Measurements from ENCODE around the gene RNF215. TPM values are rescaled to one million over a fixed set of nuclear protein-coding genes. Genes with fewer than 3 reads are reported as not detected.
A peak's percentile ranks its signal among the peaks of the same experiment; 100 is the strongest.

RNF215 gene
- total and polyA plus RNA-seq, 7 experiments from 2014 or later = 0.08 to 10.8 (median 4.9) TPM

DNA sequence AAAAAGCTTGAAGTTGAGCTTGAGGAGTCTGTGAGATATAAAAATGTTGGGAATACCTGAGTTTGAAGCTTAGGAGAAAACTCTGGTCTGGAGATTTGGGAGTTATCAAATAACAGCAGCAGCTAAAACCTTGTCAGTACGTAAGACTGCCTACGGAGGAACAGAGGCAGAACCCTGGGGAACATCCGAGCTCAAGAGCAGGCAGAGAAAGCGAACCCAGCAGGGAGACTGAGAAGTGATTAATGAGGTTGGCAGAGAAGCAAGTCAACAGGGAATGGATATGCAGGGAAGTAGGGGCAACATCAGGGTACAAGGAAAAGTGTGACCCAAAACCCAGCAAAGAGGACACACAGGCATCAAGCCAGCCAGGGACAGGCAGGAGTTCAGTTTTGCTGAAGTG, 25.8 kb upstream of the RNF215 start:
- H3K4me3 ChIP-seq (ENCODE audit: low read length) = no peak overlapping the region
- peaks cover 0 to 2% (median 0%) of the 10 kb centered on the region in 11 donors for H3K9me3 Mint-ChIP-seq
- H3K36me3 ChIP-seq (ENCODE audit: control insufficient read depth in 2 of 3, insufficient read depth in 3 of 3, low read length in 3 of 3) = peaks cover 1 to 58% (median 6%) of the 10 kb centered on the region in 3 experiments
- intact Hi-C loops (cut with micrococcal nuclease) = no loop called here
- H3K27me3 Mint-ChIP-seq = no peaks in the 10 kb centered on the region
- peak overlapping the region; percentile 62 for H3K27ac ChIP-seq (ENCODE audit: low read depth, low read length)
- H3K36me3 Mint-ChIP-seq = peaks cover 8 to 49% (median 34%) of the 10 kb centered on the region in 5 donors
- no peak for ATAC-seq
- peak overlapping the region in 9 of 10 donors; percentile 23 to 77 (median 65) for H3K4me3 Mint-ChIP-seq
- peaks cover 0 to 38% of the 10 kb centered on the region in 2 donors for H3K4me1 ChIP-seq (ENCODE audit: control insufficient read depth in 2 of 2, insufficient read depth in 2 of 2, low read length in 2 of 2)
- ChIA-PET CTCF (interaction anchor here (0.8 to 3.0 kb wide), 6 partner anchors 11 to 123 kb away, joined by 3 to 19 read pairs (median 4); partner anchors contain the start of gene CASTOR1), POLR2A (interaction anchor here (0.6 to 8.4 kb wide), 3 partner anchors 11 to 861 kb away, joined by 4 to 90 read pairs (median 52); partner anchors contain the start of genes MTFP1 and SEC14L2)
- H3K27ac Mint-ChIP-seq = peak overlapping the region in 8 of 9 donors; percentile 68 to 99 (median 93)
- DNase-seq = no peak
- peaks cover 22 to 65% (median 56%) of the 10 kb centered on the region in 7 donors for H3K4me1 Mint-ChIP-seq
- no peaks in the 10 kb centered on the region for H3K27me3 ChIP-seq (ENCODE audit: control insufficient read depth in 2 of 2, insufficient read depth in 2 of 2, low read length in 2 of 2)
- H3K9me3 ChIP-seq (ENCODE audit: control insufficient read depth in 2 of 3, low read length in 3 of 3) = no peaks in the 10 kb centered on the region

DNA sequence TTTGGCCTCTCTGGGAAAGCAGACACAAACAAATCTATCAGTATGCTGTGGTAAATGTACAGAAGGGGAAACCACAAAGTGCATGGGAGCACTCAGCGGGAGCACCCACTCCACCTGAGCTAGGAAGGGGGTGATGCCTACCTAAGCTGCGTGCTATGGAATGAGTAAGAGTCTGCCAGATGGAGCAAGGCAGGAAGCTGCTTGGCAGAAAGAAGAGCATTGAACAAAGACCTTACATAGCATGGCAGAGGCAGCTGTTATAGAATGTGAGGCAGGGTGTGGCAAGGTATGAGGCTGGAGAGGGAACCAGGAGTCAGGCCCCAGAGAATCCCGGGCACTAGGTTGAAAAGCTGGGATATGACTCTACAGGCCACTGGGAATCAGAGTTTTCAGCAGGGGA, 24.6 kb upstream of the RNF215 start:
- Mint-ChIP-seq H3K27me3 (no peaks in the 10 kb centered on the region), H3K4me1 (peaks cover 22 to 62% (median 55%) of the 10 kb centered on the region in 7 donors), H3K4me3 (peak overlapping the region in 3 of 10 donors; percentile 23 to 55 (median 29)), H3K27ac (peak overlapping the region in 8 of 9 donors; percentile 69 to 96 (median 88)), H3K9me3 (peaks cover 0 to 2% (median 0%) of the 10 kb centered on the region in 11 donors), H3K36me3 (peaks cover 8 to 44% (median 24%) of the 10 kb centered on the region in 5 donors)
- DNase-seq = peak in 1 of 9 donors; percentile 8
- ATAC-seq = no peak
- no peaks in the 10 kb centered on the region for H3K27me3 ChIP-seq (ENCODE audit: control insufficient read depth in 2 of 2, insufficient read depth in 2 of 2, low read length in 2 of 2)
- ChIA-PET CTCF (interaction anchor here (0.6 to 2.1 kb wide), 5 partner anchors 12 to 122 kb away, joined by 3 to 8 read pairs (median 4); partner anchors contain the start of gene CASTOR1), POLR2A (interaction anchor here (0.6 to 8.4 kb wide), 3 partner anchors 12 to 355 kb away, joined by 3 to 90 read pairs (median 52); partner anchors contain the start of genes MTFP1 and SEC14L2)
- H3K9me3 ChIP-seq (ENCODE audit: control insufficient read depth in 2 of 3, low read length in 3 of 3) = no peaks in the 10 kb centered on the region
- H3K4me1 ChIP-seq (ENCODE audit: control insufficient read depth in 2 of 2, insufficient read depth in 2 of 2, low read length in 2 of 2) = peaks cover 0 to 38% of the 10 kb centered on the region in 2 donors
- H3K36me3 ChIP-seq (ENCODE audit: control insufficient read depth in 2 of 3, insufficient read depth in 3 of 3, low read length in 3 of 3) = peaks cover 0 to 57% (median 6%) of the 10 kb centered on the region in 3 experiments
- intact Hi-C loops (cut with micrococcal nuclease) = no loop called here
- H3K4me3 ChIP-seq (ENCODE audit: low read length) = no peak overlapping the region
- no peak overlapping the region for H3K27ac ChIP-seq (ENCODE audit: low read depth, low read length)

DNA sequence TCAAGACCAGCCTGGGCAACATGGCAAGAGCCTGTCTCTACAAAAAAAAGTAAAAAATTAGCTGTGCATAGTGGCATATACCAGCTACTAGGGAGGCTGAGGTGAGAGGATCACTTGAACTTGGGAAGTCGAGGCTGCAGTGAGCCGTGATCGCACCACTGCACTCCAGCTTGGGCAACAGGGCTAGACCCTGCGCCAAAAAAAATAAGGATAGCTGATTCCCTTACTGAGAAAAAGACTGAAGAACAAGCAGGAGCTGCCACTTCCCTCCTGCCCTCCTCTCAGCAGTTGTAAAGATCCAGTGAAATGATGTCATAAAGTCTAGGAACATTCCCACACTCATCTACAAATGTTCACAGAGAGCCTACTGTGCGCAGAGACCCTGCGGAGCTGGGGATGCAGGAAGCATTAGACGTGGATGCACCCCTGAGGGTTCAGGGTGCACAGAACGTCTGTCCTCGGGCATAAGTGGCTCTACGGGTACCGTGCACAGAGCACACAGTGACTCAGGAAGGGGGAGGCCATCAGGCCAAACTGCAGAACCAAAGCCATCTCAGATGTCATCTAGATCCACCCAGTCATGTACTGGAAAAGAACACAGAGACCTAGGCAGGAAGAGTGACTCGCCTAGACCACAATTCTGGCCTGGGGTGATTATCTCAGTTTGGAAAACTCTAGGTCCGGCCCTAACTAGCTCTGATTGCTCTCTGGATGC, 21.3 kb upstream of the RNF215 start:
- H3K4me3 ChIP-seq (ENCODE audit: low read length) = no peak overlapping the region
- intact Hi-C loops (cut with micrococcal nuclease) = no loop called here
- Mint-ChIP-seq H3K9me3 (no peaks in the 10 kb centered on the region), H3K4me1 (peaks cover 12 to 37% (median 27%) of the 10 kb centered on the region in 7 donors), H3K4me3 (no peak overlapping the region), H3K27ac (peak overlapping the region in 4 of 9 donors; percentile 17 to 41 (median 22)), H3K36me3 (peaks cover 3 to 42% (median 12%) of the 10 kb centered on the region in 5 donors), H3K27me3 (no peaks in the 10 kb centered on the region)
- no peak overlapping the region for H3K27ac ChIP-seq (ENCODE audit: low read depth, low read length)
- H3K9me3 ChIP-seq (ENCODE audit: control insufficient read depth in 2 of 3, low read length in 3 of 3) = no peaks in the 10 kb centered on the region
- POLR2A ChIA-PET = interaction anchor here (4.3 to 8.4 kb wide), 2 partner anchors 11 to 15 kb away, joined by 29 to 52 read pairs; partner anchors contain the start of gene SEC14L2
- CTCF ChIA-PET = no interaction called here
- DNase-seq (no peak), ATAC-seq (no peak)
- H3K4me1 ChIP-seq (ENCODE audit: control insufficient read depth in 2 of 2, insufficient read depth in 2 of 2, low read length in 2 of 2) = peaks cover 0 to 18% of the 10 kb centered on the region in 2 donors
- no peaks in the 10 kb centered on the region for H3K27me3 ChIP-seq (ENCODE audit: control insufficient read depth in 2 of 2, insufficient read depth in 2 of 2, low read length in 2 of 2)
- H3K36me3 ChIP-seq (ENCODE audit: control insufficient read depth in 2 of 3, insufficient read depth in 3 of 3, low read length in 3 of 3) = peaks cover 0 to 62% (median 0%) of the 10 kb centered on the region in 3 experiments

DNA sequence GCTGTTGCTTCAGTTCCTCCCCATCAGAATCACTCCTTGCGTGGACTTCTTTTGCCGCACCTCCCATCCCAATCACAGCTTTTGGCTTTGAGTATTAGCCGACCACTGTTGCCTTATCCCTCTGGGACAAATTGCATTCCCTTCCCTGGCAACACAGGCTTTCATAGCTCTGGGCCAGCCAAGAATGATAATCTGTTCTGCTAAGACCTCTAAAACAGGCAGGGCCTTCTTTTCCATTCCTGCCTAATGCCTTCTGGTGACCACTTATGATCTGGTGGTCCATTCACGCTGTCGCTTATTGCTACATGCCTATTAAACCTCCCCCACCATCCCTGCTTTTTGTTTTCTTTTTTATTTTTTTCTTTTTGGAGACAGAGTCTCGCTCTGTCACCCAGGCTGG, 19.2 kb upstream of the RNF215 start:
- POLR2A ChIA-PET = interaction anchor here (0.5 to 4.3 kb wide), 5 partner anchors 8 to 52 kb away, joined by 3 to 29 read pairs (median 5); partner anchors contain the start of gene SEC14L2
- H3K4me3 ChIP-seq (ENCODE audit: low read length) = no peak overlapping the region
- H3K27ac Mint-ChIP-seq = peak overlapping the region in 1 of 9 donors; percentile 66

DNA sequence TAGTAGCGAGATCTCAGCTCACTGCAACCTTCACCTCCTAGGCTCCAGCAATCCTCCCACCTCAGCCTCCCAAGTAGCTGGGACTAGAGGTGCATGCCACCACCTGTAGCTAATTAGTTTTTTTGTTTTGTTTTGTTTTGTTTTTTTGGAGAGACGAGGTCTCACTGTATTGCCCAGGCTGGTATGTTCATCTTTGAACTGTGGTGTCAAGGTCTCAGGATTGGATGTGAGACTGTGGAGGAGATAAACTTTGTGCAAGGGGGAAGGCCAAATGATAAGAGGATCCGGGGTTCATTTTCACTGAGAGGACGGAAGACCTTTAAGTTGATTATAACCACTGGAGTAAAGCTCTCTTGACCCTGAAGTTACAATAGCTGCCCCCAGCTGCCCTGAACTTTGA, 18.5 kb upstream of the RNF215 start:
- Histone ChIP-seq H3K4me3 (ENCODE audit: low read length) (no peak overlapping the region), H3K36me3 (ENCODE audit: control insufficient read depth in 2 of 3, insufficient read depth in 3 of 3, low read length in 3 of 3) (peaks cover 0 to 56% (median 0%) of the 10 kb centered on the region in 3 experiments), H3K27me3 (ENCODE audit: control insufficient read depth in 2 of 2, insufficient read depth in 2 of 2, low read length in 2 of 2) (no peaks in the 10 kb centered on the region), H3K9me3 (ENCODE audit: control insufficient read depth in 2 of 3, low read length in 3 of 3) (no peaks in the 10 kb centered on the region), H3K27ac (ENCODE audit: low read depth, low read length) (no peak overlapping the region), H3K4me1 (ENCODE audit: control insufficient read depth in 2 of 2, insufficient read depth in 2 of 2, low read length in 2 of 2) (peaks cover 0 to 1% of the 10 kb centered on the region in 2 donors)
- POLR2A ChIA-PET = interaction anchor here (0.5 to 4.3 kb wide), 5 partner anchors 9 to 26 kb away, joined by 3 to 29 read pairs (median 5); partner anchors contain the start of gene SEC14L2
- DNase-seq (no peak), ATAC-seq (no peak)
- H3K4me1 Mint-ChIP-seq = peaks cover 2 to 16% (median 2%) of the 10 kb centered on the region in 7 donors
- intact Hi-C loops (cut with micrococcal nuclease) = no loop called here
- CTCF ChIA-PET = interaction anchor here (0.9 to 1.6 kb wide), 3 partner anchors 16 to 117 kb away, joined by 3 to 4 read pairs (median 4); partner anchors contain the start of gene CASTOR1
- H3K9me3 Mint-ChIP-seq = no peaks in the 10 kb centered on the region
- peak overlapping the region in 6 of 9 donors; percentile 21 to 51 (median 32) for H3K27ac Mint-ChIP-seq
- no peak overlapping the region for H3K4me3 Mint-ChIP-seq
- no peaks in the 10 kb centered on the region for H3K27me3 Mint-ChIP-seq
- H3K36me3 Mint-ChIP-seq = peaks cover 0 to 28% (median 4%) of the 10 kb centered on the region in 5 donors

More for the DNA sequence above, 19.2 kb upstream of the RNF215 start:
- intact Hi-C loops (cut with micrococcal nuclease) = no loop called here
- ATAC-seq = no peak
- Mint-ChIP-seq H3K9me3 (no peaks in the 10 kb centered on the region), H3K36me3 (peaks cover 0 to 33% (median 7%) of the 10 kb centered on the region in 5 donors), H3K4me1 (peaks cover 2 to 18% (median 9%) of the 10 kb centered on the region in 7 donors), H3K4me3 (no peak overlapping the region), H3K27me3 (no peaks in the 10 kb centered on the region)
- CTCF ChIA-PET = interaction anchor here (1.5 to 1.6 kb wide), 2 partner anchors 16 to 118 kb away, joined by 4 read pairs; partner anchors contain the start of gene CASTOR1
- H3K9me3 ChIP-seq (ENCODE audit: control insufficient read depth in 2 of 3, low read length in 3 of 3) = no peaks in the 10 kb centered on the region
- no peak overlapping the region for H3K27ac ChIP-seq (ENCODE audit: low read depth, low read length)
- H3K27me3 ChIP-seq (ENCODE audit: control insufficient read depth in 2 of 2, insufficient read depth in 2 of 2, low read length in 2 of 2) = no peaks in the 10 kb centered on the region
- peaks cover 0 to 8% of the 10 kb centered on the region in 2 donors for H3K4me1 ChIP-seq (ENCODE audit: control insufficient read depth in 2 of 2, insufficient read depth in 2 of 2, low read length in 2 of 2)
- no peak for DNase-seq
- peaks cover 0 to 57% (median 0%) of the 10 kb centered on the region in 3 experiments for H3K36me3 ChIP-seq (ENCODE audit: control insufficient read depth in 2 of 3, insufficient read depth in 3 of 3, low read length in 3 of 3)

DNA sequence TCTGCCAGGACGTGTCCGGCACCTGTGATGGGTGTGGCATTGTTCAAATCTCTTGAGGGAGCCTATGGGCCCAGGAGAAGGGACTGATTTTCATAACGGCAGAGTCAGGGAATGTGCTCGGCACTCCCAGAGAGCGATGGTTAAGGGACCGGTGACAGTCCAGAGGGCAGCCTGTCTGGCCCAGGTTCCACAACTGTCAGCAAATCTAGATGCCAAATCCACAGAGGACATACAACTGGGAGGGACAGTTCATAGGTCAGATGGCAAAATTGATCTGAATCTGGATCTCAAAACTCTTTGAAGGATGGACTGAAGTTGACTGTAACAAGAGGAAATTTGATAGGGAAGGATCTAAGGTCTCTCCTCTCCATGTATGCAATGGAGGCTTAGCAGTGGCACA, 17.1 kb upstream of the RNF215 start:
- no peak for ATAC-seq
- Mint-ChIP-seq H3K27me3 (no peaks in the 10 kb centered on the region), H3K4me1 (peaks cover 0 to 15% (median 2%) of the 10 kb centered on the region in 7 donors), H3K4me3 (no peak overlapping the region), H3K9me3 (no peaks in the 10 kb centered on the region), H3K36me3 (peaks cover 0 to 21% (median 4%) of the 10 kb centered on the region in 5 donors), H3K27ac (peak overlapping the region in 5 of 9 donors; percentile 4 to 56 (median 26))
- H3K27ac ChIP-seq (ENCODE audit: low read depth, low read length) = no peak overlapping the region
- ChIA-PET POLR2A (interaction anchor here (0.6 to 4.3 kb wide), 3 partner anchors 13 to 48 kb away, joined by 4 to 29 read pairs (median 5); no protein-coding TSS in a partner anchor), CTCF (no interaction called here)
- no peaks in the 10 kb centered on the region for H3K9me3 ChIP-seq (ENCODE audit: control insufficient read depth in 2 of 3, low read length in 3 of 3)
- peaks cover 0 to 42% (median 0%) of the 10 kb centered on the region in 3 experiments for H3K36me3 ChIP-seq (ENCODE audit: control insufficient read depth in 2 of 3, insufficient read depth in 3 of 3, low read length in 3 of 3)
- H3K4me3 ChIP-seq (ENCODE audit: low read length) = no peak overlapping the region
- no peaks in the 10 kb centered on the region for H3K4me1 ChIP-seq (ENCODE audit: control insufficient read depth in 2 of 2, insufficient read depth in 2 of 2, low read length in 2 of 2)
- intact Hi-C loops (cut with micrococcal nuclease) = no loop called here
- DNase-seq = no peak
- no peaks in the 10 kb centered on the region for H3K27me3 ChIP-seq (ENCODE audit: control insufficient read depth in 2 of 2, insufficient read depth in 2 of 2, low read length in 2 of 2)

All from naive thymus-derived CD4-positive, alpha-beta T cell (primary cell).